ENCODE data around the gene PRMT7. TPM values are rescaled to one million over a fixed set of nuclear protein-coding genes. Genes with fewer than 3 reads are reported as not detected.
A peak's percentile ranks its signal among the peaks of the same experiment; 100 is the strongest.

The PRMT7 gene
- total RNA-seq, 2 experiments from 2014 or later, result 62.7 to 70.7 TPM

- no peaks in the 10 kb centered on the region for H3K27me3 Mint-ChIP-seq
- no peak overlapping the region for H3K4me3 Mint-ChIP-seq
- H3K4me1 Mint-ChIP-seq, result peaks cover 23% of the 10 kb centered on the region
- H3K27ac Mint-ChIP-seq, result peak overlapping the region; percentile 67
- intact Hi-C loops (cut with DNase I, micrococcal nuclease), result no loop called here
- POLR2A ChIA-PET, result no interaction called here
- DNase-seq (no peak), ATAC-seq (no peak)
- CTCF ChIA-PET, result interaction anchor here (0.7 to 19.5 kb wide), 3 partner anchors 65 to 245 kb away, joined by 3 to 517 read pairs (median 3); partner anchors contain the start of gene SLC7A6
- H3K36me3 Mint-ChIP-seq (ENCODE audit: low read depth), result peaks cover 47% of the 10 kb centered on the region
- H3K9me3 Mint-ChIP-seq (ENCODE audit: low read depth), result no peaks in the 10 kb centered on the region
Observed at GRCh38 chr16:68331879-68332410, 21.1 kb downstream of the PRMT7 start.

DNA sequence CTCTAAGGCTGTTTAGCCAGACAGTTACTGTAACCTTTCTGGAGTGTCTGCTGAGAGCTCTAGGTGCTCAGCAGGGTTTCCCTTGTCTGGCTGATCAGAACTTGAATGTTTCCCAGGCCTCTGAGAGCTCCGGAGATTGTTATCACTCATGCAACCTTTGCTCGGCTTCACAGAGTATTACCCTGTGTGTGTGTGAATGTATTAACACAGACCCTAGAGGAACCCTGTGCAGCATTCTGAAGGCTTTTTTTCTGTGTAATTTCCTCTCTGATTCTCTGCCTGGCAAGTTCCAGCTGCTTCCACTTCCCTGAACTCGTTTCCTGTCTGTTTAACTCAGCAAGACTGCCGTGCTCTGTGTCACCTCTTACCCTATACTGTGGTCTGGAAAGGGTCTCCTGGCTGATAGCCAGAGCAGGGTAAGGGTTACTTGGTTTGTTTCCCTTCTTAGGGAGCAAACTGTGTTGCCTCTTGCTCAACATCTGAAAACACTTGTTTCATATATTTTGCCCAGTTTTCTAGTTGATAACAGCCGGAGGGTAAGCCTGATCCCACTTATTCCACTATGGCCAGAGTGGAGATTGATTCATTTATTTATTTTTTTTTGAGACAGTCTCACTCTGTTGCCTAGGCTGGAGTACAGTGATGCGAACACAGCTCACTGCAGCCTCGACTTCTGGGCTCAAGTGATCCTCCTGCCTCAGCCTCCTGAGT is 21.7 kb downstream of the PRMT7 start:
- intact Hi-C loops (cut with DNase I, micrococcal nuclease), result no loop called here
- H3K27ac Mint-ChIP-seq, result peak overlapping the region; percentile 67
- no peak for DNase-seq
- ChIA-PET CTCF (interaction anchor here (0.5 to 19.5 kb wide), 4 partner anchors 66 to 529 kb away, joined by 3 to 517 read pairs (median 3); partner anchors contain the start of gene SLC7A6), POLR2A (no interaction called here)
- H3K4me1 Mint-ChIP-seq, result peaks cover 18% of the 10 kb centered on the region
- no peak overlapping the region for H3K4me3 Mint-ChIP-seq
- peaks cover 47% of the 10 kb centered on the region for H3K36me3 Mint-ChIP-seq (ENCODE audit: low read depth)
- no peaks in the 10 kb centered on the region for H3K9me3 Mint-ChIP-seq (ENCODE audit: low read depth)
- peak; percentile 34 for ATAC-seq
- no peaks in the 10 kb centered on the region for H3K27me3 Mint-ChIP-seq

DNA sequence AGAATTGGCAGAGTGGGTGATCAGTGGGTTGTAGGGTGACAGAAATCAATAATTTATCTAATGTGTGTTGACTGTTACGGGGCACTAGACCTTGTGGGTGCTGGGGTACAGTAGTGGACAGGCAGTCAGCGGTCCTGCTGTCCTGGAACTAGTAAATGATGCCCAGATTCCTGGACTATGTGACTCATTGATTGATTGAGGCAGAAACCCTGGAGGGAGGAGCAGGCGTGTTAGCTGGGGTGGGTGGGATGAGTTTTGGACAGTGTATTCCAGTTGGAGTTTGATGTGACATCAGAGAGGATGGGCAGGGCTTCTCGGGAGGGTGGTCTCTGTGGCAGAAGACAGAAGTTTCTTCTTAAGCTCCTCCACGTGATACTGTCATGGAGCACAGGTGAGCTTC is 24.4 kb downstream of the PRMT7 start:
- ATAC-seq (no peak), DNase-seq (no peak)
- Mint-ChIP-seq H3K36me3 (ENCODE audit: low read depth) (peaks cover 55% of the 10 kb centered on the region), H3K4me3 (no peak overlapping the region), H3K9me3 (ENCODE audit: low read depth) (no peaks in the 10 kb centered on the region), H3K27me3 (no peaks in the 10 kb centered on the region), H3K27ac (no peak overlapping the region), H3K4me1 (peaks cover 11% of the 10 kb centered on the region)
- intact Hi-C loops (cut with DNase I, micrococcal nuclease), result no loop called here
- ChIA-PET CTCF (interaction anchor here (0.6 to 19.5 kb wide), 2 partner anchors 68 to 174 kb away, joined by 3 to 517 read pairs; partner anchors contain the start of gene SLC7A6), POLR2A (no interaction called here)

DNA sequence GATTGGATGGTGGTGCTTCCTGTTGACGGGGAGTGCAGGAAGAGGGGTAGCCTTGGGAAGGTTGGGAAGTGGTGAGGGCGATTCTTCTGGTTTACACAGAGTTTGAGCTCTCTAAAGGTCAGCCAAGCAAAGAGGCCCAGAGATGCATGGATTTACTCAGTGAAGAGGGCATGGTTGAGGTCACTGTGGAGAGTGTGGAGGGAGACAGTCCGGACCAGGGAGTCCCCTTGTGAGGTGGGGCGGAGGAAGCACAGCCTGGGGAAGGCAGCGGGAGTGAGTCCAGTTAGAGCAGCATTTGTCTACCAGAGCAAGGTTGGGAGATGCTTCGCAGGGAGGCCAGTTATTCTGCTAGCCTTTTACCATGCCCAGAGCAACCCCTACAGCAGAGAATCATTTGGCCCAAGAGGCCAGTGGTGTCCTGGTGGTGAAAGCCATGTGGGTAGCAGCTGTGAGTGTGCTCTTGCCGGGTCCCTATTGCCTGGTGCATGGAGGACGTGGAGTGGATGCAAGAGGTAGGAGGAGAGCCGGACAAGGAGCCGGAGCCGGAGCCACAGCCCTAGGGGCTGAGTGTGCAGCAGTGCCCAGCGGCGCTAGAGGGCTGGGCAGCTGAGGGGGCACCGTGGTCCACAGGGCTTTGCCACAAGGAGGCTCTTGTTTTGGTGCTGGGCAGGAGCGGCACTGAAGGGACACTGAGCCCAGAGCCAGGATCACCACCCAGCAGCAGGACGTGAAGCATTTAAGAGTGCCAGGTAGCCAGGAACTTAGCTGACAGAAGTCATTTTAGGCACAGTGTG is 27.7 kb downstream of the PRMT7 start:
- H3K4me3 Mint-ChIP-seq, result no peak overlapping the region
- DNase-seq, result no peak
- ATAC-seq, result no peak
- H3K4me1 Mint-ChIP-seq, result no peaks in the 10 kb centered on the region
- H3K36me3 Mint-ChIP-seq (ENCODE audit: low read depth), result peaks cover 48% of the 10 kb centered on the region
- H3K9me3 Mint-ChIP-seq (ENCODE audit: low read depth), result no peaks in the 10 kb centered on the region
- H3K27me3 Mint-ChIP-seq, result no peaks in the 10 kb centered on the region
- intact Hi-C loops (cut with DNase I, micrococcal nuclease), result no loop called here
- POLR2A ChIA-PET, result no interaction called here
- no peak overlapping the region for H3K27ac Mint-ChIP-seq
- CTCF ChIA-PET, result interaction anchor here (0.6 to 3.5 kb wide), 5 partner anchors 11 to 575 kb away, joined by 3 to 16 read pairs (median 3); partner anchors contain the start of genes PRMT7 and SLC7A6OS

GRCh38 chr16:68339214-68339613 is 28.4 kb downstream of the PRMT7 start:
- intact Hi-C loops (cut with DNase I, micrococcal nuclease), result no loop called here
- CTCF ChIA-PET, result interaction anchor here (0.6 to 3.5 kb wide), 5 partner anchors 11 to 574 kb away, joined by 3 to 16 read pairs (median 4); no protein-coding TSS in a partner anchor
- POLR2A ChIA-PET, result no interaction called here
- H3K9me3 Mint-ChIP-seq (ENCODE audit: low read depth), result no peaks in the 10 kb centered on the region
- no peaks in the 10 kb centered on the region for H3K27me3 Mint-ChIP-seq
- no peaks in the 10 kb centered on the region for H3K4me1 Mint-ChIP-seq
- no peak overlapping the region for H3K4me3 Mint-ChIP-seq
- peaks cover 44% of the 10 kb centered on the region for H3K36me3 Mint-ChIP-seq (ENCODE audit: low read depth)
- ATAC-seq (no peak), DNase-seq (no peak)
- H3K27ac Mint-ChIP-seq, result no peak overlapping the region

DNA sequence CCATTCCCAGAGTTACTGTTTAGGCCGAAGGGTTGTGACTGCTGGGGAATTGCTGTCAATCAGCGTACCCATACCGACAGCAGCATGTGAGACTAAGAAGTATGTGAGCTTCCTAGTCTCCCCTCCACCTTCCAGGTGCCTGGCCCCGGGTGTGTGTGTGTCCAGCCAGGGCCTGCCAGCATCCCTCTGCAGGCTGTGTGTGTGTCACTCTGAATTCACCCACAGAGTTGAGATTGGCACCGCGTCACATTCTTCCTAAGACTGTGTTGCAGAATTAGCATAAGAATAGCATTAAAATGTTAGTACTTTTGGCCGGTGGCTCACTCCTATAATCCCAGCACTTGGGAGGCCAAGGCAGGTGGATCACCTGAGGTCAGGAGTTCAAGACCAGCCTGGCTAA is 31.8 kb downstream of the PRMT7 start:
- Mint-ChIP-seq H3K4me3 (no peak overlapping the region), H3K36me3 (ENCODE audit: low read depth) (peaks cover 49% of the 10 kb centered on the region), H3K27me3 (no peaks in the 10 kb centered on the region), H3K9me3 (ENCODE audit: low read depth) (no peaks in the 10 kb centered on the region), H3K4me1 (peaks cover 2% of the 10 kb centered on the region), H3K27ac (no peak overlapping the region)
- DNase-seq (no peak), ATAC-seq (no peak)
- ChIA-PET CTCF (interaction anchor here (2.2 kb wide), 1 partner anchor 14 kb away, joined by 5 read pairs; no protein-coding TSS in a partner anchor), POLR2A (no interaction called here)
- intact Hi-C loops (cut with DNase I, micrococcal nuclease), result no loop called here

DNA sequence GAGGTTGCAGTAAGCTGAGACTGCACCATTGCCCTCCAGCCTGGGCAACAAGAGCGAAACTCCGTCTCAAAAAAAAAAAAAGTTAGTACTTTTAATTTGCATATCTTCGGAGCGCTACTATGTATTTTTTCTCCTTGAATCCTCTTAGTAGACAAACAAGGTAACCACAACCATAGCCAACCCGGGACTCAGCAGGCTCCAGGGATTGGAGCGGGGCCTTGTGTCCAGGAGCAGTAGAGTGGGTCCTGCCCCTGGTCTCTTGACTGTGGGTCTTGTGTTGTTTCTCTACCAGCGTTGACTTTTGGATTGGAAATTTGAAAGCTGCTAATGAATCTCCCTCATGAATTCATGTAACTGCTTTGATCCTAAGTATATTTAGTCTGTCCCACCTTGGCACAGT is 32.3 kb downstream of the PRMT7 start:
- ChIA-PET CTCF (interaction anchor here (0.6 to 2.2 kb wide), 3 partner anchors 14 to 82 kb away, joined by 4 to 7 read pairs (median 5); no protein-coding TSS in a partner anchor), POLR2A (no interaction called here)
- ATAC-seq (no peak), DNase-seq (no peak)
- H3K27ac Mint-ChIP-seq, result no peak overlapping the region
- intact Hi-C loops (cut with DNase I, micrococcal nuclease), result no loop called here
- H3K27me3 Mint-ChIP-seq, result no peaks in the 10 kb centered on the region
- peaks cover 49% of the 10 kb centered on the region for H3K36me3 Mint-ChIP-seq (ENCODE audit: low read depth)
- no peak overlapping the region for H3K4me3 Mint-ChIP-seq
- H3K4me1 Mint-ChIP-seq, result peaks cover 2% of the 10 kb centered on the region
- no peaks in the 10 kb centered on the region for H3K9me3 Mint-ChIP-seq (ENCODE audit: low read depth)

DNA sequence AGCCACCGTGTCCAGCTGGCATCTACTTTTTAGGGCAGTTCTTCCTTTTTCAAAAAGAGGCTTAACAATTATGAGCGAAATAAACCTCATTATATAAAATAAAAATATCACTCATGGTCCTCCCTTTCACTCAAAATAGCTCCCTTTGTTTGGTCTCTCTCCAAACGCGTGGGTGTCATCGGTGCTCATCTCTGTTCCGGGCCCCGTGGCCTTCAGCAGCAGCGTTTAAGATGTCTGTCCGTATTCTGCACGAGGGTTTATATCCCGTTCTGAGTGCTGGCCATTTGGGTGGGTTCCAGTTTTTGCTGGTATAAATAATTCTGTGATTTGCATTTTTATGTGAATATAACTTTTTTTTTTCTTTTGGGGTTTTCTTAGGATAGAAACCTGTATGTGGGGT is 33.4 kb downstream of the PRMT7 start:
- no peak overlapping the region for H3K27ac Mint-ChIP-seq
- ATAC-seq (no peak), DNase-seq (no peak)
- H3K4me1 Mint-ChIP-seq, result peaks cover 2% of the 10 kb centered on the region
- intact Hi-C loops (cut with DNase I, micrococcal nuclease), result no loop called here
- peaks cover 54% of the 10 kb centered on the region for H3K36me3 Mint-ChIP-seq (ENCODE audit: low read depth)
- H3K9me3 Mint-ChIP-seq (ENCODE audit: low read depth), result no peaks in the 10 kb centered on the region
- H3K4me3 Mint-ChIP-seq, result no peak overlapping the region
- no peaks in the 10 kb centered on the region for H3K27me3 Mint-ChIP-seq
- ChIA-PET CTCF (interaction anchor here (0.6 to 1.5 kb wide), 4 partner anchors 25 to 516 kb away, joined by 3 to 7 read pairs (median 4); no protein-coding TSS in a partner anchor), POLR2A (interaction anchor here (0.7 kb wide), 1 partner anchor 184 kb away, joined by 6 read pairs; no protein-coding TSS in a partner anchor)

DNA sequence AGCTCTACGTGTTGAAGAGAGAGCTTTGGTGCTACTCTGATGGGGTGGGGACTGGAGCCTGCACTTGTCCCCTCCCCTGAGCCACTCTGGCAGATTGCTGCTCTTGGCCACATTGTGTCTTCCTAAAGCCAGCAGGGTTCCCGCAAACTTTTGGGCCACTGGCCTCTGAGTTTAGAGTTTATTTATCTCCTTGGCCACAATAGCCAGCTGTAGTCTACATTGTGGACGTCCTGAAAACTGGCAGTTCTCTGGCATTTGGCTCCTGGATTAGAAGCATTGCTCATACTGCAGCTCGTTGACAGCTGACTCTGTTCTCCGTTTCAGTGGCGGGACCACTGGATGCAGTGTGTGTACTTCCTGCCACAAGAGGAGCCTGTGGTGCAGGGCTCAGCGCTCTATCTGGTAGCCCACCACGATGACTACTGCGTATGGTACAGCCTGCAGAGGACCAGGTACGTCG is 34.6 kb downstream of the PRMT7 start:
- H3K4me3 Mint-ChIP-seq, result no peak overlapping the region
- no peaks in the 10 kb centered on the region for H3K27me3 Mint-ChIP-seq
- intact Hi-C loops (cut with DNase I, micrococcal nuclease), result no loop called here
- H3K36me3 Mint-ChIP-seq (ENCODE audit: low read depth), result peaks cover 50% of the 10 kb centered on the region
- DNase-seq (no peak), ATAC-seq (no peak)
- H3K4me1 Mint-ChIP-seq, result peaks cover 2% of the 10 kb centered on the region
- ChIA-PET CTCF (interaction anchor here (0.6 to 0.7 kb wide), 2 partner anchors 11 to 69 kb away, joined by 3 read pairs; no protein-coding TSS in a partner anchor), POLR2A (no interaction called here)
- no peak overlapping the region for H3K27ac Mint-ChIP-seq
- H3K9me3 Mint-ChIP-seq (ENCODE audit: low read depth), result no peaks in the 10 kb centered on the region

GRCh38 chr16:68345958-68346635 is 35.3 kb downstream of the PRMT7 start:
- ChIA-PET CTCF (interaction anchor here (0.6 kb wide), 1 partner anchor 69 kb away, joined by 3 read pairs; no protein-coding TSS in a partner anchor), POLR2A (no interaction called here)
- peaks cover 2% of the 10 kb centered on the region for H3K4me1 Mint-ChIP-seq
- H3K4me3 Mint-ChIP-seq, result no peak overlapping the region
- ATAC-seq, result no peak
- H3K9me3 Mint-ChIP-seq (ENCODE audit: low read depth), result no peaks in the 10 kb centered on the region
- no peak overlapping the region for H3K27ac Mint-ChIP-seq
- no peak for DNase-seq
- intact Hi-C loops (cut with DNase I, micrococcal nuclease), result no loop called here
- peaks cover 44% of the 10 kb centered on the region for H3K36me3 Mint-ChIP-seq (ENCODE audit: low read depth)
- no peaks in the 10 kb centered on the region for H3K27me3 Mint-ChIP-seq

Data from activated CD4-positive, alpha-beta T cell treated with anti-CD3 and anti-CD28 coated beads for 36 hours (primary cell).